Adrenal gland (tissue), 5 donors: ENCODE measurements around the gene TMEM107.

Experiments
- POLR2A ChIP-seq, 2 donors: fragments of 450-650 bp; IDR thresholded peaks; one replicate each; pipeline ENCODE4 v1.6.1; 2017; ENCODE audit warnings: antibody characterized with exemption in 2 of 2, mild to moderate bottlenecking in 2 of 2, moderate library complexity in 1 of 2
- TF ChIP-seq, protein P1 (sequence below), 6 experiments: fragments of 450-650 bp in 4 of 6; fragments of 200-600 bp in 2 of 6; sonication (generic) in 1 of 6; IDR thresholded peaks; 1 replicate in 5 of 6; 2 replicates in 1 of 6; pipeline versions ENCODE4 v1.5.1 to v1.8.0; 2016 to 2021; ENCODE audit warnings: antibody characterized with exemption in 6 of 6, mild to moderate bottlenecking in 2 of 6, moderate library complexity in 1 of 6
- donor health status: DM: no; HTN: no; CAD: no.

GRCh38 chr17:8141045-8141444 lies 35.1 kb downstream of the TMEM107 start:
- TF ChIP-seq, protein P1, sequence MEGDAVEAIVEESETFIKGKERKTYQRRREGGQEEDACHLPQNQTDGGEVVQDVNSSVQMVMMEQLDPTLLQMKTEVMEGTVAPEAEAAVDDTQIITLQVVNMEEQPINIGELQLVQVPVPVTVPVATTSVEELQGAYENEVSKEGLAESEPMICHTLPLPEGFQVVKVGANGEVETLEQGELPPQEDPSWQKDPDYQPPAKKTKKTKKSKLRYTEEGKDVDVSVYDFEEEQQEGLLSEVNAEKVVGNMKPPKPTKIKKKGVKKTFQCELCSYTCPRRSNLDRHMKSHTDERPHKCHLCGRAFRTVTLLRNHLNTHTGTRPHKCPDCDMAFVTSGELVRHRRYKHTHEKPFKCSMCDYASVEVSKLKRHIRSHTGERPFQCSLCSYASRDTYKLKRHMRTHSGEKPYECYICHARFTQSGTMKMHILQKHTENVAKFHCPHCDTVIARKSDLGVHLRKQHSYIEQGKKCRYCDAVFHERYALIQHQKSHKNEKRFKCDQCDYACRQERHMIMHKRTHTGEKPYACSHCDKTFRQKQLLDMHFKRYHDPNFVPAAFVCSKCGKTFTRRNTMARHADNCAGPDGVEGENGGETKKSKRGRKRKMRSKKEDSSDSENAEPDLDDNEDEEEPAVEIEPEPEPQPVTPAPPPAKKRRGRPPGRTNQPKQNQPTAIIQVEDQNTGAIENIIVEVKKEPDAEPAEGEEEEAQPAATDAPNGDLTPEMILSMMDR (IDR thresholded peaks at IDR 0.05): no peak
- no peak for TF ChIP-seq POLR2A (IDR thresholded peaks at IDR 0.05)
